Activated CD8-positive, alpha-beta memory T cell treated with anti-CD3 and anti-CD28 coated beads for 48 hours (primary cell): ENCODE data around the gene KRTAP5-9.
"Not testable (repeated sequence)": the region's sequence is repeated elsewhere in the genome, so short reads cannot be mapped to it uniquely, and the experiment has no call there.

Experiments
- DNase-seq, 3 experiments: peaks; one replicate each; pipeline ENCODE4 v3.0.0-alpha.2; 2020; ENCODE audit warnings: low read depth in 2 of 3, low spot score in 2 of 3

Gene KRTAP5-9

DNA sequence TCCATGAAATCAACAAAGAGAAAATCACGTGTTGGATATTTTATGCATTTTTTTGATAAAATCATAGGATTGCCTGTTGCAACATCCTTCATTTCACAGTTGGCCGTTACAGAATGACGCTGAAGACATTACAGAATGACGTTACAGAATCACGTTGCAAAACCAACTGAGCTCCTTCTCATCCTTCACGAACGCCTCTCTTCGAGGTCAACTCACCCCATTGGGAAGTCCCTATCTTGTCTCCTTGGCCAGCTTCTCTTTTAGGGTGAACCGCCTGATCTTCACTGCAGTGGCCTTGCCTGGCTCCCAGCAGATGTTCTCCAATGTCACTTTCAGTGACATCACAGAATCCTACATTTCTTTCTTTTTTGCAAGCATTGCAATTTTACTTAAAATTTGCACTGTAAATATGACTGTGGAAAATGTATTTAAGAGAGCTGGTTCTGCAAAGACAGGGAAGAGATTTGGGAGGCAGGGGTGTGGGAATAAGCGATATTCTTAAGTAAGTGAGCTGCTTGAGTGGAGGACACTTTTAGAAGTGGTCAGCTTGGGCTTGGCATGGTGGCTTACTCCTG, 16.1 kb upstream of the KRTAP5-9 start:
- DNase-seq = no peak

DNA sequence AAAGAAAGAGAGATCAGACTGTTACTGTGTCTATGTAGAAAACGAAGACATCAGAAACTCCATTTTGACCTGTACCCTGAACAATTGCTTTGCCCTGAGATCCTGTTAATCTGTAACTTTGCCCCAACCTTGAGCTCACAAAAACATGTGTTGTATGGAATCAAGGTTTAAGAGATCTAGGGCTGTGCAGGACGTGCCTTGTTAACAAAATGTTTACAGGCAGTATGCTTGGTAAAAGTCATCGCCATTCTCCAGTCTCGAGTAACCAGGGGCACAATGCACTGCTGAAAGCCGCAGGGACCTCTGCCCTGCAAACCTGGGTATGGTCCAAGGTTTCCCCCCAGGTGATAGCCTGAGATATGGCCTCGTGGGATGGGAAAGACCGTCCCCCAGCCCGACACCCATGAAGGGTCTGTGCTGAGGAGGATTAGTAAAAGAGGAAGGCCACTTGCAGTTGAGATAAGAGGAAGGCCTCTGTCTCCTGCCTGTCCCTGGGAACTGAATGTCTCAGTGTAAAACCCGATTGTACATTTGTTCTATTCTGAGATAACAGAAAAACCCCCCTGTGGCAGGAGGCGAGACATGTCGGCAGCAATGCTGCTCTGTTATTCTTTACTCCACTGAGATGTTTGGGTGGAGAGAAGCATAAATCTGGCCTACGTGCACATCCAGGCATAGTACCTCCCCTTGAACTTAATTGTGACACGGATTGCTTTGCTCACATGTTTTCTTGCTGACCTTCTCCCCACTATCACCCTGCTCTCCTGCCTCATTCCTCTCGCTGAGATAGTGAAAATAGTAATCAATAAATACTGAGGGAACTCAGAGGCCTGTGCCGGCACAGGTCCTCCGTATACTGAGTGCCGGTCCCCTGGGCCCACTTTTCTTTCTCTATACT, 13.3 kb upstream of the KRTAP5-9 start:
- DNase-seq = not testable (repeated sequence)

DNA sequence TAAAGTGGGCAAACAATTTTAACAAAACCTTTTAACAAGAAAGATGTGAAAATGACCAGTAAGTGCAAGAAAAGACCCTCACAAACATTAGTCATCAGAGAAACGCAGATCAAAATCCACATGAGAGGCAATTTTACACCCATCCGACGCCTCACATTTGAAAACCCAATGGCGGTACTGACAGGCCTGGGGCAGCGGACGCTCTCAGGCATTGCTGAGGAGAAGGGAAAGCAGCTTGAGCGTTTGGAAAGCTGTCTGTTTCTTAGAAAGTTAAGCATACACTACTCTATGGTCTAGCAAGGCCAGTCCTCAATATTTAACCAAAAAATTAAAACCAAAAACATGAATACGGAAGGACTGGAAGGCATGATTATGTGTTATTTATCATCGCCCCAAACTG, 12.4 kb upstream of the KRTAP5-9 start:
- DNase-seq = no peak

DNA sequence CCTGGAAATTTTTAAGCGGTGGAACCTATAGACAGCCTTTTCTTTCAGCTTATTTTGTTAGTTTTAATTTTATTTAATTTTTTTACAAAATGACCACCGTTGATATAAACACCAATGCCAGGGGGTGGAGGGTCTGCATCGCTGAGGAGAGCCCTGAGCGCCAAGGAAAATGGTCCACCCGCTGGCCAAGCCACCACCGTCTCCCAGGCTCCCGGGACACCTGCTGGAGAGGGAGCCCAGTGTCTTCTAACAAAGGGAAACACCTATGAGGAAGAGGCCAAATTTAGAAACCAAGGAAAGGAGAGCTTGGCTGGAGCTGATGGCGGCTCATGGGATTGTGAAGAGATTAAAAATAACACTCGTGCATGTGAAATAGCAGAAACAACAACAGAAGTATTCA, 10.7 kb upstream of the KRTAP5-9 start:
- no peak for DNase-seq

DNA sequence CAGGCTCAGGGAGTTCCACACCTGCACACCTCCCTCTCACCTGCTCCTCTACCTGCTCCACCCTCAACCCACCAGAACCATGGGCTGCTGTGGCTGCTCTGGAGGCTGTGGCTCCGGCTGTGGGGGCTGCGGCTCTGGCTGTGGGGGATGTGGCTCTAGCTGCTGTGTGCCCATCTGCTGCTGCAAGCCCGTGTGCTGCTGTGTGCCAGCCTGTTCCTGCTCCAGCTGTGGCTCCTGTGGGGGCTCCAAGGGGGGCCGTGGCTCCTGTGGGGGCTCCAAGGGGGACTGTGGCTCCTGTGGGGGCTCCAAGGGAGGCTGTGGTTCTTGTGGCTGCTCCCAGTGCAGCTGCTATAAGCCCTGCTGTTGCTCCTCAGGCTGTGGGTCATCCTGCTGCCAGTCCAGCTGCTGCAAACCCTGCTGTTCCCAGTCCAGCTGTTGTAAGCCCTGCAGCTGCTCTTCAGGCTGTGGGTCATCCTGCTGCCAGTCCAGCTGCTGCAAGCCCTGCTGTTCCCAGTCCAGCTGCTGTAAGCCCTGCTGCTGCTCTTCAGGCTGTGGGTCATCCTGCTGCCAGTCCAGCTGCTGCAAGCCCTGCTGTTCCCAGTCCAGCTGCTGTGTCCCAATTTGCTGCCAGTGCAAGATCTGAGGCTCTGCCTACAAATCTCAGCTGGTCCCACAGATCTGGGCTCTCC, 10.1 kb upstream of the KRTAP5-9 start, which contains the start of gene KRTAP5-8:
Gene KRTAP5-8 (plus strand): TSS at position 49 of the 689 bp plus-strand sequence. CDS start 31 bp downstream, at position 80.
- not testable (repeated sequence) for DNase-seq

DNA sequence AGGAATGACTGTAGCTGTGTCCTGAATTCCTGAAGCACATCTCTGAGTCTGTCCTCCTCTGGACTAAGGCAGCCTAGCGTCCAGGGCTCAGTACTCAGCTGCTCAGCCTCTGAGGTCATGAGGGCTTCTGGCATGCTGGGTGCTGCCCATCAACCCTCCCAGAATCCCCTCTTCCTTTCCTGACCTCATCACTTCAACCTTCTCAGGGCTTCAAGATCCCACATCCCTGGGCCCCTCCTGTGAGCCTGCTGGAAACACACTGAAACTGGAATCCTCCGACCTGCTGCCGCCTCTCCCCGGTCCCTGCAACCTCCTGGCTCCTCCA, 9.6 kb upstream of the KRTAP5-9 start:
- DNase-seq = no peak

DNA sequence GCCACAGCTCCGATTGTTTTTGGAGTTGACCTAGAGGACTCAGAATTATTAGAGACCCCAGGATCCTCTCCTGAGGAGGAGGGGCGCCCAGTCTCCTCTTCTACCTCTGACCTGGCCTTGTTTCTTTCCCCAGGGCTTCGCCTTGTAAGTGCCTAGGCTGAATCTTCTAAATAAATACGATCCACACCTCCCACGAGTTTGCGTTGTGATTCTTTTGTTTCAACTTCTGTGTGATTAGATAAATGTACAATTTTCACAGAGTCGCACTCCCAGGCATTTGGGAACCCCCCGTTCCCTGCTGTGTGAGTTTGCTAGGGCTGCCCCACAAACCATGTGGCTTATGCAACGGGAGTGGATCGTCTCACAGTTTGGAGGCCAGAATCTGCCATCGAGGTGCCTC, 9.2 kb upstream of the KRTAP5-9 start:
- DNase-seq = no peak

DNA sequence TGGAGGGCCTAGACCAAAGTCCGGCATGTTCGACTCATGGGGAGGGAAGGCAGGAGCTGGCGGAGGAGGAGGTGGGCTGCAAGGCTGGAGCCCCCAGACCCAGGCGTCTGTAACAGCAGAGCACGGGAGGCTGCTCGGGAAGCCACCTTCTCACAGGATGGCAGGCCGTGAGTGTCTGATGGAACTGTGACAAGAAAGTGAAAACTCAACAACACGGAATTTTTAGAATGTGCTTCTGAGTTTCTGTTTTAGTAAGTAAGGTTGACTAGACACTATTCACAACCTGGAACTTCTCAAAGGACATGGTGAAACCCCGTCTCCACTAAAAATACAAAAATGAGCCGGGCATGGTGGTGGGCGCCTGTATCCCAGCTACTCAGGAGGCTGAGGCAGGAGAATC, 8.2 kb upstream of the KRTAP5-9 start:
- DNase-seq = not testable (repeated sequence)

DNA sequence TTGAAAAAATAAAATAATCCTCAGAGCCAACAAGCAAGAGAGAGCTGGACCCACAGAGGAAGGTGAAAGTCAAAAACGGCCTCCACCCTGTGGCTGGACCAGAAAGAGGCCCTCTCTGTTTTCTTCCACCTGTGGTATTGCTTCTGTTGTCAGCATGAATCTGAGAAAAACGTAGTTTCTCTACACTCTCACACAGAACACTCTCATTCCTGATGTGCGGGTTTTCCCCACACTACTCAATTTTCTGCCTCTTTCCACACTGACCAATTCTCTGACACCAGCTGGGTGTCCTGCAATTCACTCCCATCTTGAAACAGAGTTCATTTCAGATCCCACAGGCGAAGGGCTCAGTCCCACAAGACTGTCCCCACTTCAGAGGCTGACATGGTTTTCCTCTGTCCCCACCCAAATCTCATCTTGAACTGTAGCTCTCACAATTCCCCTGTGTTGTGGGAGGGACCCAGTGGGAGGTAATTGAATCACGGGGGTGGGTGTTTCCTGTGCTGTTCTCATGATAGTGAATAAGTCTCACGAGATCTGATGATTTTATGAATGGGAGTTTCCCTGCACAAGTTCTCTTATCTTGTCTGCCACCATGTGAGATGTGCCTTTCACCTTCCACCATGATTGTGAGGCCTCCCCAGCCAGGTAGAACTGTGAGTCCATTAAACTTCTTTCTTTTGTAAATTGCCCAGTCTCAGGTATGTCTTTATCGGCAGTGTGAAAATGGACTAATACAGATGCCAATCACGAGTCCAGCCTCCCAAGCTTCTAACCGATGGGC, 7.5 kb upstream of the KRTAP5-9 start:
- DNase-seq = not testable (repeated sequence)

DNA sequence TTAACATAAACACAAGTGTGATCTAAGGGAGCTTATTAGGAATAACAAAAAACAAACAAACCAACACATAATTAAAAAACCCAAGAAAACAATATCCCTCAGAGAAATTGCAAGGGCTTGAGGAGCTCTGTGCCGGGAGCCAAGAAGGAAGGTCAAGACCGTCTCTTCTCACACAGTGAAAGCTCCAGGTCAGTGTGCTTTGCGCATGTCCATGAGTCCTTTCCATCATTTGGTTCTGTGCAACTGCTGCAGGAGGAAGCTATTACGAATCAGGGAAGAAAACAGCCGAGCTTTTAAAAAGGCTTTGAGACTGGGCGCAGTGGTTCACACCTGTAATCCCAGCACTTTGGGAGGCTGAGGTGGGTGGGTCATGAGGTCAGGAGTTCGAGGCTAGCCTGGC, 5.8 kb upstream of the KRTAP5-9 start:
- no peak for DNase-seq

DNA sequence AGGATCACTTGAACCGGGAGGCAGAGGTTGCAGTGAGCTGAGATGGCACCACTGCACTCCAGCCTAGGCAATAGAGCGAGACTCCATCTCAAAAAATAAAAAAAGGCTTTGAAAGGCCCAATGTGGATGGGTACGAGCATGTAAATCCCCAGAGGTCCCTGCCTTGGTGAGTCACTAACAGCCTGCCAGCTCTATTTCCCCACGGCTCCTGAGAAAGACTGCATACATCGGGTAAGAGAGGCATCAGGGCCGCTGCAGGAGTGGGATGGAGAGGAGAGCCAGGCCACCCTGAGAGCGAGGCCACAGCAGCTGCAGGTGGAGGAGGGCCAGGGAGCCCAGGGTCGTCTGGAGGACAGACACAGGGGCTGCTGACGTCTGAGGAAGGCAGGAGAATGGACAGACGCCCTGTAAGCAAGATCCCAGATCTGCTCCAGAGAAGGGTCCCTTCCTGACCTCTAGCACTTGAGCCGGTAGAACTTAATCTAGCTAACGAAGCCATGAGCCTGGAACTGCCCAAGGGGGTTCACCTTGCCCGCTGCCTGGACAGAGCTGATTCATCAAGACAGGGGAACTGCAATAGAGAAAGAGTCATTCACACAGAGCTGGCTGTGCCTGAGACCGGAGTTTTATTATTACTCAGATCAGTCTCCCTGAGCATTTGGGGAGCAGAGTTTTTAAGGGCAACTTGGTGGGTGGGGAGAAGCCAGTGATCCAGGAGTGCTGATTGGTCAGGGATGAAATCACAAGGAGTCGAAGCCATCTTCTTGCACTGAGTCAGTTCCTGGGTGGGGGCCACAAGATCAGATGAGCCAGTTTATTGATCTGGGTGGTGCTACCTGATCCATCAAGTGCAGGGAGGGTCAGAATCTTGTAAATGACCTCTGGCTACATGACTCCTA, 5.1 kb upstream of the KRTAP5-9 start:
- no peak for DNase-seq

DNA sequence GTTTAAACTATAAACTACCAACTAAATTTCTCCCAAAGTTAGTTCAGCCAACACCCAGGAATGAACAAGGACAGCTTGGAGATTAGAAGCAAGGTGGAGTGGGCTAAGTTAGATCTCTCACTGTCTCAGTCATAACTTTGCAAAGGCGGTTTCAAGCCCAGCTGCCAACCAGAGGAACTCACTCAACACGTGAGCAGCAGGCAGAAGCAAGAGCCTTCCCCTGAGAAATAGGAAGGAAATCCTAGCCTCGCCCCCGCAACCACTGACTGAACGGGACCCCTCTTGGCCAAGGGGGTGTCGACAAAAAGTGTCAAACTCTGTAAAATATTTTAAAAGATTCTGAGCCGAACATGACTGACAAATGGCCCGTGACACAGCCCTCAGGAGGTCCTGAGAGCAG, 4.4 kb upstream of the KRTAP5-9 start:
- DNase-seq = no peak

DNA sequence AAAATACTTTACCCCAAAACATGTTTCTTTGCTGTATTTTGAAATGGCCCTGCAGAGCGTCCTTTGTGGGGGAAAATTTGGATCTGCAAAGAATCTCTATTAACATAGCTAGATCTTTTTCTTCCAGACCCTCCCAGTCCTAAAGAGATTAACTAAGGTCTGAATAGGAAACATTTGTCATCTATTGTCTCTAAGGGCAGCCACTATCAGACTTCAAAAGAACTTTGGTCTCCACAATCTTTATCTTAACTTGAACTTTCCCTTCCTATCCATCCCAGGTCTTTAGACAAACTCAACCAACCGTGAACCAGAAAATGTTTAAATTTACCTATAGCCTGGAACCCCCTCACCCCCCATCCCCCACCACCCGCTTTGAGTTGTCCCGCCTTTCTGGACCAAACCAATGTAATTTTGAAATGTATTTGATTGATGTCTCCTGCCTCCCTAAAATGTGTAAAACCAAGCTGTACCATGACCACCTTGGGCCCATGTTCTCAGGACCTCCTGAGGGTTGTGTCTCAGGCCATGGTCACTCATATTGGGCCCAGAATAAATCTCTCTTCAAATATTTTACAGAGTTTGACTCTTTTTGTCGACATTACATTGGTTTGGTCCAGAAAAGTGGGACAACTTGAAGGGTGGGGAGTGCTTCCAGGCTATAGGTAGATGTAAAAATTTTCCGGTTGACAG, 3.5 kb upstream of the KRTAP5-9 start:
- no peak for DNase-seq

DNA sequence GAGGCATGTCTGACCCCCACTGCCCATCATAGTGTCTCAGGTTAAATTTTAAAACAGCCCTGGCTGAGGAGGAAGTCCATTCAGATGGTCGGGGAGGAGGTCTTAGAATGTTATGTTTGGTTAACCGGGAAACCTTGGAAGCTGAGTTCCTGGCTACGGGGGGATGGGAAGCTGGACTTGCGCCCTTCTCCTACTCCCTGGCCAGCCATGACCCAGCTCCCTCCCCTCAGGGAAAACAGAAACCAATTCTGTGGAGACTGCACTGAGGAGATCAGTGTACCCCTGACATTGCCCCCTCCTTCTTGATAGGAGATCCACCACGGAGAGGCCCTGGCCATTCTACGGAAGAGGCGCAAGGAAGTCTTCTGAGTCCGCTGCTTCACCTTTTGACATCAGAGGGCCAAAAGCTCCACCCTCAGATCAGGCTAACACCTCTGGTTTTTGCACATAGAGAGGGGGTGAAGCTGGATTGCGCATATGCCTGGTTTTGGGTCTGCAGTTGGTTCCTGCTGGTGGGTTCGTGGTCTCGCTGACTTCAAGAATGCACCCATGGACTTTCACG, 2.7 kb upstream of the KRTAP5-9 start:
- no peak for DNase-seq

DNA sequence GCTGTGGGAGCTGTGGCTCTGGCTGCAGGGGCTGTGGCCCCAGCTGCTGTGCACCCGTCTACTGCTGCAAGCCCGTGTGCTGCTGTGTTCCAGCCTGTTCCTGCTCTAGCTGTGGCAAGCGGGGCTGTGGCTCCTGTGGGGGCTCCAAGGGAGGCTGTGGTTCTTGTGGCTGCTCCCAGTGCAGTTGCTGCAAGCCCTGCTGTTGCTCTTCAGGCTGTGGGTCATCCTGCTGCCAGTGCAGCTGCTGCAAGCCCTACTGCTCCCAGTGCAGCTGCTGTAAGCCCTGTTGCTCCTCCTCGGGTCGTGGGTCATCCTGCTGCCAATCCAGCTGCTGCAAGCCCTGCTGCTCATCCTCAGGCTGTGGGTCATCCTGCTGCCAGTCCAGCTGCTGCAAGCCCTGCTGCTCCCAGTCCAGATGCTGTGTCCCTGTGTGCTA, 514 bp downstream of the KRTAP5-9 start:
- DNase-seq = no peak

DNA sequence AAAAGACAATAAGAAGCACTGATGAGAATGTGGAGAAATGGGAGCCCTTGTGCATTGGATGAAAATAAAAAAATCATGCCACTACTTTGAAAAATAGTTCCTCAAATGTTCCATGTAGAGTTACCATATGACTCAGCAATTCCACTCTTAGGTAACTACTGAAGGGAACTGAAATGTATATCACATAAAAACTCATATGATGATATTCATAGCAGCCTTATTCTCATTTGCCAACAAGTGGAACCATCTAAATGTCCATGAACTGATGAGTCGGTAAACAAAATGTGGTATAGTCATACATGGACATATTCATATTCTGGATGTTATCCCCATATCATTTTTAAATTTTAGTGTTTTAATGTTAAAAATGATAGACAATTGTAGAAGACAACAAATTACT, 3.5 kb downstream of the KRTAP5-9 start:
- DNase-seq = no peak

DNA sequence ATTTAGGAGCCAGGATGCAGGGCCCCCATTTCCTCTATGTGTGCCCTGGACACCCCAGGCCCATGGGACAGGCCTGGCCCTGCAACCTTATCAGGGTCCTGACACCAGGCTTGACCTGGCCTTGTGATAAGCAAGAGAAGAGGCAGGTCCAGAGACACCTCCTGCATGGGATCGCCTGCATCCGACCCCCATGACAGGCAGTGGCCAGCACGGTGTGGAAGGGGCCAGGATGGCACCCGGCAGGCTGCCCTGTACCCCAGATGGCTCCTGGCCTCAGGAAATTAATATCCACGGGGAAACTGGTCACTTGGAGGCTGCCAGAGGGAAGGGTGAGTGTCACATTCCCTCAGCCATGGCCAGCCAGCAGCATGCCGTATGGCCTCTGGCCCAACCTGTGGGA, 6.8 kb downstream of the KRTAP5-9 start:
- DNase-seq = no peak

DNA sequence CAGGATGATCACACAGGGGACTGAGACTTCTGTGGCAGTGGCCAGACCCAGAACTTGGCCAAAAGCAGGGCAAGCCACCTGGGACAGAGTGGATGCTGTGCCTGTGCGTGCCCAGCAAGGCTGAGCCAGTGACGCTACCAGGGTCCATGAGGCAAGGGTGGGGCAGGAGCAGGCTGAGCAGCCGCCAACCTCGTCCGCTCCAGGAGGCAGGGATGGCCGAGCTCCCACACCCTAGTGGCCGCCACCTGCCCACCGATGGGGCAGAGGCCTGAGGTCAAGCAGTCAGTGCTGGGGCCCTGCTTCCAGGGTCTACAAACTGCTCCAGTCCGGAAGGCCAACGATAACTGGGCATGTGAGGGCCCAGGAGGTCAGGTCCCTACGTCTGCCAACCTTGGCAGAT, 7.3 kb downstream of the KRTAP5-9 start:
- DNase-seq = no peak

DNA sequence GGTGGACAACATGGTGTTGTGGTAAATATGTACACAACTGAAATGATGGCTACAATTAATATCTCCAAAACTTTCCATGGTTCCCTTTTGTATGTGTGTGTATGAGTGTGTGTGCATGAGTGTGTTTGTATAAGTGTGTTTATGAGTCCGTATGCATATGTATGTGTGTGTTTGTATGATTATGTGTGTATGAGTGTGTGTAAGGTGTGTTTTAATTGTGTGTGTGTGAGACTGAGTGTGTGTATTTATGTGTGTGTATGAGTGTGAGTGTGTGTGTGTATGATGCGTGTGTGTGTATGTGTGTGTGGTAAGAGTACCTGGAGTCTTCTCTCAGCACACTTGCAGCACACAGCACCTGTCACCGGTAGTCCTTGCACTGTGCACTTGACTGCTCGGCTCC, 7.8 kb downstream of the KRTAP5-9 start:
- no peak for DNase-seq
